A673 (cell line): ENCODE results near the gene OXSR1. TPM values are rescaled to one million over a fixed set of nuclear protein-coding genes. Genes with fewer than 3 reads are reported as not detected.

ENCODE experiments used
- BruUV-seq: library from RNA; stranded (reverse); fragments of 400-500 nt; replicated peaks from 2 replicates; lab custom pipeline; 2021; lab: Mats Ljungman, UMichigan
- CTCF ChIA-PET: fragments of 300-600 bp; sonication (Branson Sonifier 250); formaldehyde crosslinking; loops from one replicate; lab custom pipeline; 2022; ENCODE audit warnings: antibody characterized with exemption; lab: Charles Lee
- POLR2A ChIA-PET: fragments of 300-600 bp; sonication (Branson Sonifier 250); formaldehyde crosslinking; loops from one replicate; lab custom pipeline; 2022; ENCODE audit warnings: antibody characterized with exemption; ENCODE audit not compliant: low non-redundant PET; lab: Charles Lee
- DNase-seq: peaks from one replicate; pipeline ENCODE4 v3.0.0-alpha.2; 2015; ENCODE audit warnings: low spot score
- H3K27ac ChIP-seq: fragments of 200-600 bp; sonication (generic); 2 replicates; pipeline ENCODE4 v1.5.1; 2016; ENCODE audit warnings: mixed run types, low read depth, mild to moderate bottlenecking, mixed read lengths, antibody characterized with exemption, low read length; ENCODE audit not compliant: poor library complexity, severe bottlenecking
- H3K27me3 ChIP-seq: fragments of 200-600 bp; sonication (generic); replicated peaks from 2 replicates; pipeline ENCODE4 v1.6.1; 2017; ENCODE audit warnings: mixed run types, low read depth, mild to moderate bottlenecking, mixed read lengths, antibody characterized with exemption, low read length; ENCODE audit not compliant: insufficient read depth, poor library complexity
- H3K36me3 ChIP-seq: fragments of 200-600 bp; sonication (generic); 2 replicates; pipeline ENCODE4 v1.6.1; 2016; ENCODE audit warnings: mixed run types, mild to moderate bottlenecking, mixed read lengths, antibody characterized with exemption, low read length; ENCODE audit not compliant: insufficient read depth, poor library complexity, severe bottlenecking
- H3K4me1 ChIP-seq: fragments of 200-600 bp; sonication (generic); 2 replicates; pipeline ENCODE4 v1.6.1; 2017; ENCODE audit warnings: mixed run types, mild to moderate bottlenecking, mixed read lengths, antibody characterized with exemption, low read length; ENCODE audit not compliant: insufficient read depth, poor library complexity, severe bottlenecking
- H3K4me3 ChIP-seq: fragments of 200-600 bp; sonication (generic); 2 replicates; pipeline ENCODE4 v1.5.1; 2016; ENCODE audit warnings: low read depth, mixed run types, mild to moderate bottlenecking, mixed read lengths, low read length; ENCODE audit not compliant: poor library complexity, severe bottlenecking
- H3K9me3 ChIP-seq: fragments of 200-600 bp; sonication (generic); 2 replicates; pipeline ENCODE4 v1.6.1; 2016; ENCODE audit warnings: mixed run types, low read depth, mild to moderate bottlenecking, mixed read lengths, antibody characterized with exemption, low read length; ENCODE audit not compliant: poor library complexity, severe bottlenecking
- CTCF ChIP-seq: fragments of 300-800, 200-600 bp; sonication (generic); conservative IDR thresholded peaks from 2 replicates; pipeline ENCODE4 v1.5.1; 2017; ENCODE audit warnings: low read depth, mild to moderate bottlenecking, antibody characterized with exemption, low read length, moderate library complexity, mixed read lengths
- EZH2 ChIP-seq: fragments of 200-600 bp; sonication (generic); IDR thresholded peaks from 2 replicates; pipeline ENCODE4 v1.6.1; 2017; ENCODE audit warnings: borderline replicate concordance, low read depth, mild to moderate bottlenecking, mixed read lengths, antibody characterized with exemption, low read length; ENCODE audit not compliant: poor library complexity, severe bottlenecking
- intact Hi-C: fragments of 100-400 bp; cut with micrococcal nuclease; formaldehyde crosslinking; loops from one replicate; pipeline ENCODE4 v1.10.0; 2022; ENCODE audit not compliant: unreplicated experiment
- total RNA-seq: library from RNA; stranded (reverse); gene quantifications from 2 replicates; pipeline ENCODE4 v1.2.3, GENCODE V29; 2021

Gene OXSR1
- total RNA-seq, 1 experiment from 2014 or later, result 30.9 TPM

GRCh38 chr3:38147421-38147820 lies 17.9 kb upstream of the OXSR1 start:
- CTCF ChIA-PET, result no interaction called here

GRCh38 chr3:38148311-38148882 lies 16.9 kb upstream of the OXSR1 start:
- no peaks in the 10 kb centered on the region for H3K27me3 ChIP-seq
- no peaks in the 10 kb centered on the region for H3K9me3 ChIP-seq
- no peaks in the 10 kb centered on the region for H3K4me1 ChIP-seq
- H3K27ac ChIP-seq, result no peak overlapping the region
- no peak for DNase-seq
- TF ChIP-seq EZH2, result no peak
- no peak for TF ChIP-seq CTCF
- BruUV-seq, result no TSS peak
- POLR2A ChIA-PET, result no interaction called here
- H3K4me3 ChIP-seq, result no peak overlapping the region
- intact Hi-C loops, result no loop called here
- no peaks in the 10 kb centered on the region for H3K36me3 ChIP-seq
- CTCF ChIA-PET, result no interaction called here

More at GRCh38 chr3:38147421-38147820, 17.9 kb upstream of the OXSR1 start:
- no peak for TF ChIP-seq CTCF
- TF ChIP-seq EZH2, result no peak
- H3K27me3 ChIP-seq, result no peaks in the 10 kb centered on the region
- intact Hi-C loops, result no loop called here
- no peaks in the 10 kb centered on the region for H3K4me1 ChIP-seq
- no peak overlapping the region for H3K27ac ChIP-seq
- no peak for DNase-seq
- H3K36me3 ChIP-seq, result no peaks in the 10 kb centered on the region
- no peak overlapping the region for H3K4me3 ChIP-seq
- POLR2A ChIA-PET, result no interaction called here
- no peaks in the 10 kb centered on the region for H3K9me3 ChIP-seq
- no TSS peak for BruUV-seq

- ChIA-PET CTCF (no interaction called here), POLR2A (no interaction called here)
- no peak for DNase-seq
- no peak overlapping the region for H3K27ac ChIP-seq
- TF ChIP-seq CTCF (no peak), EZH2 (no peak)
- no peaks in the 10 kb centered on the region for H3K9me3 ChIP-seq
- intact Hi-C loops, result no loop called here
- no peaks in the 10 kb centered on the region for H3K27me3 ChIP-seq
- no TSS peak for BruUV-seq
- H3K36me3 ChIP-seq, result no peaks in the 10 kb centered on the region
- no peak overlapping the region for H3K4me3 ChIP-seq
- no peaks in the 10 kb centered on the region for H3K4me1 ChIP-seq
Measured at GRCh38 chr3:38149708-38150107, 15.6 kb upstream of the OXSR1 start.
